SK-N-SH treated with all-trans-retinoic acid at 6 μM for 48 hours (cell line): ENCODE data around the gene ACP4.

Experiments used
- ARNTL ChIP-seq: fragments of 450-650 bp; formaldehyde crosslinking; IDR thresholded peaks from 2 replicates; pipeline ENCODE4 v1.5.0; 2020; ENCODE audit warnings: low read depth, mild to moderate bottlenecking, moderate library complexity, borderline replicate concordance
- SNAI2 ChIP-seq: fragments of 250-450 bp; sonication (Bioruptor Pico); IDR thresholded peaks from 2 replicates; pipeline ENCODE4 v1.5.0; 2020; ENCODE audit warnings: mild to moderate bottlenecking, moderate library complexity
- TOX ChIP-seq: fragments of 250-450 bp; sonication (Bioruptor Pico); IDR thresholded peaks from 2 replicates; pipeline ENCODE4 v1.8.0; 2021; ENCODE audit warnings: mild to moderate bottlenecking, moderate library complexity, borderline replicate concordance
- ZFP30 ChIP-seq: fragments of 450-650 bp; formaldehyde crosslinking; IDR thresholded peaks from 2 replicates; pipeline ENCODE4 v1.5.0; 2022; ENCODE audit warnings: mild to moderate bottlenecking, moderate library complexity
- TF ChIP-seq, protein P1 (sequence below): fragments of 250-450 bp; sonication (Bioruptor Pico); IDR thresholded peaks from 2 replicates; pipeline ENCODE4 v1.5.0; 2020; ENCODE audit warnings: mild to moderate bottlenecking, moderate library complexity
- TF ChIP-seq, protein P2 (sequence below): fragments of 250-450 bp; sonication (Bioruptor Pico); IDR thresholded peaks from 2 replicates; pipeline ENCODE4 v1.8.0; 2020; ENCODE audit warnings: mild to moderate bottlenecking, moderate library complexity, borderline replicate concordance

DNA sequence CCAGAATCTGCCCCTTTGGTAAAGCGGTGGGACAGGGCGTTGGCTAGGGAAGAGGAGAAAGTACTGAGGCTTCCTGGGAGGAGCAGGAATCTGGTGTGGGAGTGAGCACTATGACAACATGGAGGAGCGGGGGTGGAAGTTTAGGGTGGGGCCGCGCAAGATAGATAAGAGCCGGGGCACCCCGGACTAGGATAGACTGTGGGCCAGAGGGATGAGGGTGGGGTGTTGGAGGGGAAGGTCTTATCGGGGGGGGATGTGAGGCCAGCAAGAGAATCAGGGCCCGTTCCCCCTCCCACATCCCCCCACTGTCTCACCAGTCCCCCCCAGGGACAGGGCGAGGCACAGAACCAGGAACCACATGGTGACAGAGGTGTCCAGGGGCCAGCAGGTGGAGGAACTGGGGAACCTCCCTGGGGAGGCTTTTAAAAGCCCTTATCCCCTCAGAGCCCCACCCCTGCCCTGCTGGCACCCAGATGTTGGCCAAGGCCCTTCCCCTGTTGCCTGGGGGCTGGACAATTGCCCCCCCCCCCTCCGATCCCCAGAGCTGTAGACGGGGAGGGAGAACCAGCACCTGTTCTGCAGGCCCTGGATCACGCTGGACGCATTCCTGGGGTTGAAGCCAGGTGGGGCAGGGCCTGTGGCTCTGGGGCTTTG lies 33.3 kb downstream of the ACP4 start, which contains the start of gene KLK1:
- TF ChIP-seq ARNTL (CRISPR knock-in tag) (no peak), TOX (CRISPR knock-in tag) (no peak), SNAI2 (CRISPR knock-in tag) (no peak), ZFP30 (no peak)
- TF ChIP-seq, protein P1, sequence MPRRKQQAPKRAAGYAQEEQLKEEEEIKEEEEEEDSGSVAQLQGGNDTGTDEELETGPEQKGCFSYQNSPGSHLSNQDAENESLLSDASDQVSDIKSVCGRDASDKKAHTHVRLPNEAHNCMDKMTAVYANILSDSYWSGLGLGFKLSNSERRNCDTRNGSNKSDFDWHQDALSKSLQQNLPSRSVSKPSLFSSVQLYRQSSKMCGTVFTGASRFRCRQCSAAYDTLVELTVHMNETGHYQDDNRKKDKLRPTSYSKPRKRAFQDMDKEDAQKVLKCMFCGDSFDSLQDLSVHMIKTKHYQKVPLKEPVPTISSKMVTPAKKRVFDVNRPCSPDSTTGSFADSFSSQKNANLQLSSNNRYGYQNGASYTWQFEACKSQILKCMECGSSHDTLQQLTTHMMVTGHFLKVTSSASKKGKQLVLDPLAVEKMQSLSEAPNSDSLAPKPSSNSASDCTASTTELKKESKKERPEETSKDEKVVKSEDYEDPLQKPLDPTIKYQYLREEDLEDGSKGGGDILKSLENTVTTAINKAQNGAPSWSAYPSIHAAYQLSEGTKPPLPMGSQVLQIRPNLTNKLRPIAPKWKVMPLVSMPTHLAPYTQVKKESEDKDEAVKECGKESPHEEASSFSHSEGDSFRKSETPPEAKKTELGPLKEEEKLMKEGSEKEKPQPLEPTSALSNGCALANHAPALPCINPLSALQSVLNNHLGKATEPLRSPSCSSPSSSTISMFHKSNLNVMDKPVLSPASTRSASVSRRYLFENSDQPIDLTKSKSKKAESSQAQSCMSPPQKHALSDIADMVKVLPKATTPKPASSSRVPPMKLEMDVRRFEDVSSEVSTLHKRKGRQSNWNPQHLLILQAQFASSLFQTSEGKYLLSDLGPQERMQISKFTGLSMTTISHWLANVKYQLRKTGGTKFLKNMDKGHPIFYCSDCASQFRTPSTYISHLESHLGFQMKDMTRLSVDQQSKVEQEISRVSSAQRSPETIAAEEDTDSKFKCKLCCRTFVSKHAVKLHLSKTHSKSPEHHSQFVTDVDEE (CRISPR knock-in tag): no peak
- TF ChIP-seq, protein P2, sequence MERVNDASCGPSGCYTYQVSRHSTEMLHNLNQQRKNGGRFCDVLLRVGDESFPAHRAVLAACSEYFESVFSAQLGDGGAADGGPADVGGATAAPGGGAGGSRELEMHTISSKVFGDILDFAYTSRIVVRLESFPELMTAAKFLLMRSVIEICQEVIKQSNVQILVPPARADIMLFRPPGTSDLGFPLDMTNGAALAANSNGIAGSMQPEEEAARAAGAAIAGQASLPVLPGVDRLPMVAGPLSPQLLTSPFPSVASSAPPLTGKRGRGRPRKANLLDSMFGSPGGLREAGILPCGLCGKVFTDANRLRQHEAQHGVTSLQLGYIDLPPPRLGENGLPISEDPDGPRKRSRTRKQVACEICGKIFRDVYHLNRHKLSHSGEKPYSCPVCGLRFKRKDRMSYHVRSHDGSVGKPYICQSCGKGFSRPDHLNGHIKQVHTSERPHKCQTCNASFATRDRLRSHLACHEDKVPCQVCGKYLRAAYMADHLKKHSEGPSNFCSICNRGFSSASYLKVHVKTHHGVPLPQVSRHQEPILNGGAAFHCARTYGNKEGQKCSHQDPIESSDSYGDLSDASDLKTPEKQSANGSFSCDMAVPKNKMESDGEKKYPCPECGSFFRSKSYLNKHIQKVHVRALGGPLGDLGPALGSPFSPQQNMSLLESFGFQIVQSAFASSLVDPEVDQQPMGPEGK (CRISPR knock-in tag): no peak
